GM19193 (cell line): ENCODE results near the gene PDHX.

ENCODE experiments used
- POLR2A ChIP-seq: IDR thresholded peaks from 4 replicates; pipeline ENCODE4 v1.6.1; 2011; ENCODE audit not compliant: insufficient read depth, insufficient read length; ENCODE audit errors: extremely low read depth

The PDHX gene

GRCh38 chr11:34916015-34916842, at the start of gene PDHX, which contains the start of gene APIP:
Gene PDHX, plus strand, starts transcription at chr11:34916618. Its CDS starts 38 bp downstream, at chr11:34916656.
Gene APIP, minus strand, starts transcription at chr11:34916379. Its CDS starts 95 bp downstream, at chr11:34916284.
- TF ChIP-seq POLR2A: peak; percentile 96

GRCh38 chr11:34869425-34869824, 47.0 kb upstream of the PDHX start:
- TF ChIP-seq POLR2A: no peak

GRCh38 chr11:34870548-34871196, 45.7 kb upstream of the PDHX start:
- TF ChIP-seq POLR2A: no peak

GRCh38 chr11:34874202-34874601, 42.2 kb upstream of the PDHX start:
- no peak for TF ChIP-seq POLR2A

- no peak for TF ChIP-seq POLR2A
These were observed 38.9 kb upstream of the PDHX start for GRCh38 chr11:34877375-34877975.

- no peak for TF ChIP-seq POLR2A
These were observed 34.5 kb upstream of the PDHX start for GRCh38 chr11:34881900-34882299.

GRCh38 chr11:34886609-34887008, 29.8 kb upstream of the PDHX start:
- TF ChIP-seq POLR2A: no peak

- no peak for TF ChIP-seq POLR2A
These were observed 29.2 kb upstream of the PDHX start for GRCh38 chr11:34887260-34887659.

- TF ChIP-seq POLR2A: no peak
These were observed 26.3 kb upstream of the PDHX start for GRCh38 chr11:34890089-34890488.

GRCh38 chr11:34890812-34891211, 25.6 kb upstream of the PDHX start:
- no peak for TF ChIP-seq POLR2A

- TF ChIP-seq POLR2A: no peak
These were observed 24.8 kb upstream of the PDHX start for GRCh38 chr11:34891611-34892010.

- TF ChIP-seq POLR2A: no peak
These were observed 23.0 kb upstream of the PDHX start for GRCh38 chr11:34893416-34893815.

GRCh38 chr11:34897171-34897870, 19.1 kb upstream of the PDHX start:
- TF ChIP-seq POLR2A: no peak

GRCh38 chr11:34898474-34898873, 17.9 kb upstream of the PDHX start:
- TF ChIP-seq POLR2A: no peak

- no peak for TF ChIP-seq POLR2A
These were observed 16.8 kb upstream of the PDHX start for GRCh38 chr11:34899633-34900016.

GRCh38 chr11:34904421-34904955, 11.9 kb upstream of the PDHX start:
- TF ChIP-seq POLR2A: no peak

- TF ChIP-seq POLR2A: no peak
These were observed 10.8 kb upstream of the PDHX start for GRCh38 chr11:34905666-34906065.
